Activated T-helper 2 cell treated with anti-CD3 and anti-CD28 coated beads, Interferon-gamma antibody, Interleukin-2, Interleukin-4, amounts not matched to agents 10 μg/mL and 5 μg/mL and 100 μg/mL, durations not matched to agents 14 hours and 24 hours and 36 hours (primary cell): ENCODE measurements around the gene NCOA3. TPM values are rescaled to one million over a fixed set of nuclear protein-coding genes. Genes with fewer than 3 reads are reported as not detected.
"Not testable (repeated sequence)": the region's sequence is repeated elsewhere in the genome, so short reads cannot be mapped to it uniquely, and the experiment has no call there.

Experiments
- DNase-seq: peaks from one replicate; pipeline ENCODE4 v3.0.0; 2021; ENCODE audit warnings: low spot score
- H3K27ac Mint-ChIP-seq: one replicate; pipeline ENCODE4 v1.8.0; 2021; ENCODE audit warnings: mixed read lengths
- H3K27me3 Mint-ChIP-seq: one replicate; pipeline ENCODE4 v1.8.0; 2021; ENCODE audit warnings: low read depth, mixed read lengths
- H3K36me3 Mint-ChIP-seq: one replicate; pipeline ENCODE4 v1.8.0; 2021; ENCODE audit warnings: low read depth, mixed read lengths
- H3K4me1 Mint-ChIP-seq: one replicate; pipeline ENCODE4 v1.8.0; 2021; ENCODE audit warnings: low read depth, mixed read lengths
- H3K4me3 Mint-ChIP-seq: one replicate; pipeline ENCODE4 v1.8.0; 2021; ENCODE audit warnings: low read depth, mild to moderate bottlenecking, moderate library complexity, mixed read lengths
- H3K9me3 Mint-ChIP-seq: one replicate; pipeline ENCODE4 v1.8.0; 2021; ENCODE audit warnings: mixed read lengths
- intact Hi-C: fragments of 100-400 bp; cut with micrococcal nuclease; formaldehyde crosslinking; loops from one replicate; pipeline ENCODE4 v1.15.1; 2023
- total RNA-seq: library from RNA; stranded (reverse); gene quantifications from 2 replicates; pipeline ENCODE4 v1.2.3, GENCODE V29; 2022

The NCOA3 gene
- total RNA-seq, 1 donor from 2014 or later = 119 TPM

- no peaks in the 10 kb centered on the region for H3K36me3 Mint-ChIP-seq
- peaks cover 22% of the 10 kb centered on the region for H3K4me1 Mint-ChIP-seq
- DNase-seq = no peak
- H3K27ac Mint-ChIP-seq = no peak overlapping the region
- no peak overlapping the region for H3K4me3 Mint-ChIP-seq
- no peaks in the 10 kb centered on the region for H3K9me3 Mint-ChIP-seq
- no peaks in the 10 kb centered on the region for H3K27me3 Mint-ChIP-seq
- intact Hi-C loops = no loop called here
Measured at GRCh38 chr20:47461120-47461685, 40.5 kb upstream of the NCOA3 start.

GRCh38 chr20:47461906-47462305, 39.8 kb upstream of the NCOA3 start:
- H3K9me3 Mint-ChIP-seq, DNase-seq, H3K36me3 Mint-ChIP-seq, H3K27ac Mint-ChIP-seq, H3K27me3 Mint-ChIP-seq, H3K4me3 Mint-ChIP-seq, intact Hi-C loops: not testable (repeated sequence)
- H3K4me1 Mint-ChIP-seq = peaks cover 21% of the 10 kb centered on the region

- no peaks in the 10 kb centered on the region for H3K27me3 Mint-ChIP-seq
- intact Hi-C loops = no loop called here
- no peak for DNase-seq
- H3K4me3 Mint-ChIP-seq = no peak overlapping the region
- H3K36me3 Mint-ChIP-seq = no peaks in the 10 kb centered on the region
- no peak overlapping the region for H3K27ac Mint-ChIP-seq
- H3K9me3 Mint-ChIP-seq = no peaks in the 10 kb centered on the region
- H3K4me1 Mint-ChIP-seq = peaks cover 12% of the 10 kb centered on the region
Measured at GRCh38 chr20:47464380-47465101, 37.1 kb upstream of the NCOA3 start.

- Mint-ChIP-seq H3K36me3 (no peaks in the 10 kb centered on the region), H3K27ac (no peak overlapping the region)
Measured at GRCh38 chr20:47465335-47466090, 36.2 kb upstream of the NCOA3 start.

GRCh38 chr20:47466213-47466612, 35.5 kb upstream of the NCOA3 start:
- H3K4me3 Mint-ChIP-seq = no peak overlapping the region
- no peak overlapping the region for H3K27ac Mint-ChIP-seq
- no peaks in the 10 kb centered on the region for H3K36me3 Mint-ChIP-seq
- no peaks in the 10 kb centered on the region for H3K27me3 Mint-ChIP-seq
- DNase-seq = no peak
- H3K9me3 Mint-ChIP-seq = no peaks in the 10 kb centered on the region
- intact Hi-C loops = no loop called here
- peaks cover 11% of the 10 kb centered on the region for H3K4me1 Mint-ChIP-seq

More at GRCh38 chr20:47465335-47466090, 36.2 kb upstream of the NCOA3 start:
- intact Hi-C loops = no loop called here
- no peaks in the 10 kb centered on the region for H3K9me3 Mint-ChIP-seq
- no peaks in the 10 kb centered on the region for H3K27me3 Mint-ChIP-seq
- no peak overlapping the region for H3K4me3 Mint-ChIP-seq
- peaks cover 11% of the 10 kb centered on the region for H3K4me1 Mint-ChIP-seq
- DNase-seq = no peak

- peaks cover 12% of the 10 kb centered on the region for H3K4me1 Mint-ChIP-seq
Measured at GRCh38 chr20:47466704-47467459, 34.8 kb upstream of the NCOA3 start.

GRCh38 chr20:47468290-47469050, 33.2 kb upstream of the NCOA3 start:
- no peaks in the 10 kb centered on the region for H3K9me3 Mint-ChIP-seq
- H3K4me1 Mint-ChIP-seq = peaks cover 25% of the 10 kb centered on the region
- no peak for DNase-seq
- H3K36me3 Mint-ChIP-seq = no peaks in the 10 kb centered on the region
- no peak overlapping the region for H3K4me3 Mint-ChIP-seq
- intact Hi-C loops = no loop called here
- H3K27me3 Mint-ChIP-seq = no peaks in the 10 kb centered on the region
- H3K27ac Mint-ChIP-seq = no peak overlapping the region

More at GRCh38 chr20:47466704-47467459, 34.8 kb upstream of the NCOA3 start:
- Mint-ChIP-seq H3K36me3 (no peaks in the 10 kb centered on the region), H3K27ac (no peak overlapping the region), H3K9me3 (no peaks in the 10 kb centered on the region), H3K4me3 (no peak overlapping the region), H3K27me3 (no peaks in the 10 kb centered on the region)
- no peak for DNase-seq
- intact Hi-C loops = no loop called here

- Mint-ChIP-seq H3K9me3 (no peaks in the 10 kb centered on the region), H3K27me3 (no peaks in the 10 kb centered on the region), H3K4me3 (no peak overlapping the region), H3K27ac (no peak overlapping the region), H3K4me1 (peaks cover 32% of the 10 kb centered on the region), H3K36me3 (no peaks in the 10 kb centered on the region)
- DNase-seq = no peak
- intact Hi-C loops = no loop called here
Measured at GRCh38 chr20:47475419-47476044, 26.2 kb upstream of the NCOA3 start.

GRCh38 chr20:47476452-47476851, 25.2 kb upstream of the NCOA3 start:
- H3K27ac Mint-ChIP-seq = no peak overlapping the region
- no peaks in the 10 kb centered on the region for H3K36me3 Mint-ChIP-seq
- intact Hi-C loops = no loop called here
- DNase-seq = no peak
- no peaks in the 10 kb centered on the region for H3K27me3 Mint-ChIP-seq
- H3K9me3 Mint-ChIP-seq = no peaks in the 10 kb centered on the region
- no peak overlapping the region for H3K4me3 Mint-ChIP-seq
- peaks cover 35% of the 10 kb centered on the region for H3K4me1 Mint-ChIP-seq

GRCh38 chr20:47479093-47479492, 22.6 kb upstream of the NCOA3 start:
- no peak overlapping the region for H3K4me3 Mint-ChIP-seq
- DNase-seq = no peak
- H3K4me1 Mint-ChIP-seq = peaks cover 34% of the 10 kb centered on the region
- H3K27me3 Mint-ChIP-seq = no peaks in the 10 kb centered on the region
- H3K27ac Mint-ChIP-seq = peak overlapping the region; percentile 59
- H3K9me3 Mint-ChIP-seq = no peaks in the 10 kb centered on the region
- intact Hi-C loops = no loop called here
- no peaks in the 10 kb centered on the region for H3K36me3 Mint-ChIP-seq

GRCh38 chr20:47479506-47479905, 22.2 kb upstream of the NCOA3 start:
- intact Hi-C loops = no loop called here

GRCh38 chr20:47480239-47480638, 21.4 kb upstream of the NCOA3 start:
- H3K4me3 Mint-ChIP-seq = no peak overlapping the region
- no peaks in the 10 kb centered on the region for H3K9me3 Mint-ChIP-seq
- H3K4me1 Mint-ChIP-seq = peaks cover 44% of the 10 kb centered on the region
- H3K27me3 Mint-ChIP-seq = no peaks in the 10 kb centered on the region
- H3K27ac Mint-ChIP-seq = peak overlapping the region; percentile 18
- H3K36me3 Mint-ChIP-seq = no peaks in the 10 kb centered on the region
- intact Hi-C loops = no loop called here
- DNase-seq = no peak

More at GRCh38 chr20:47479506-47479905, 22.2 kb upstream of the NCOA3 start:
- H3K36me3 Mint-ChIP-seq = no peaks in the 10 kb centered on the region
- H3K27ac Mint-ChIP-seq = peak overlapping the region; percentile 59
- H3K4me1 Mint-ChIP-seq = peaks cover 38% of the 10 kb centered on the region
- H3K9me3 Mint-ChIP-seq = no peaks in the 10 kb centered on the region
- DNase-seq = no peak
- no peaks in the 10 kb centered on the region for H3K27me3 Mint-ChIP-seq
- no peak overlapping the region for H3K4me3 Mint-ChIP-seq
